Body of pancreas (tissue), 4 donors: ENCODE results near the gene CLEC2B. TPM values are rescaled to one million over a fixed set of nuclear protein-coding genes. Genes with fewer than 3 reads are reported as not detected.

Experiments used
- ATAC-seq: fragments of 150-250 bp; one replicate; pipeline ENCODE4 v1.9.1; 2016
- DNase-seq, 4 donors: peaks; one replicate each; pipeline ENCODE4 v3.0.0-alpha.2; 2019
- H3K27ac ChIP-seq, 4 donors: fragments of 200-600 bp; sonication (generic); 1 replicate in 3 of 4; 2 replicates in 1 of 4; pipeline versions ENCODE4 v1.5.1 to v1.6.1; 2016 to 2019; ENCODE audit warnings: mild to moderate bottlenecking in 1 of 4, mixed read lengths in 1 of 4, moderate library complexity in 1 of 4
- H3K27me3 ChIP-seq, 2 donors: fragments of 200-600 bp; sonication (generic); one replicate each; pipeline ENCODE4 v1.6.0; 2016; ENCODE audit warnings: mild to moderate bottlenecking in 1 of 2
- H3K36me3 ChIP-seq, 2 donors: fragments of 200-600 bp; sonication (generic); replicated peaks in 1 of 2; 2 replicates each; pipeline ENCODE4 v1.5.1; 2016; ENCODE audit warnings: low read depth in 2 of 2; ENCODE audit not compliant: insufficient read depth in 1 of 2
- H3K4me1 ChIP-seq: fragments of 200-600 bp; sonication (generic); one replicate; pipeline ENCODE4 v1.6.0; 2016
- H3K4me3 ChIP-seq, 2 donors: fragments of 200-600 bp; sonication (generic); 1 replicate in 1 of 2; 2 replicates in 1 of 2; pipeline ENCODE4 v1.5.1; 2016 to 2019
- H3K9me3 ChIP-seq, 3 donors: fragments of 200-600 bp; sonication (generic); 1 replicate in 2 of 3; 2 replicates in 1 of 3; pipeline ENCODE4 v1.5.1; 2016
- POLR2A ChIP-seq, 3 donors: fragments of 450-650 bp; IDR thresholded peaks; one replicate each; pipeline ENCODE4 v1.6.1; 2016; ENCODE audit warnings: antibody characterized with exemption in 3 of 3, mild to moderate bottlenecking in 2 of 3
- WGBS, 2 donors: methylation state at CpG; one replicate each; pipeline ENCODE4 v1.1.5; 2017; 5-methylcytosine and 5-hydroxymethylcytosine counted together
- intact Hi-C: fragments of 100-400 bp; cut with DNase I; formaldehyde crosslinking; loops from one replicate; pipeline ENCODE4 v1.15.1; 2023
- total RNA-seq, 2 donors: library from RNA; depleted of rRNA; stranded (reverse); fragments of >200 nt; gene quantifications; one replicate each; pipeline ENCODE4 v1.1.0, GENCODE V29; 2016
- TF ChIP-seq, protein P1 (sequence below), 7 experiments: fragments of 450-650 bp in 4 of 7; fragments of 200-600 bp in 3 of 7; sonication (generic) in 3 of 7; IDR thresholded peaks; one replicate each; pipeline ENCODE4 v1.5.1; 2016 to 2019; ENCODE audit warnings: antibody characterized with exemption in 7 of 7

The CLEC2B gene
- total RNA-seq, 2 donors from 2014 or later = 0.66 to 4.2 TPM

- H3K9me3 ChIP-seq = no peaks in the 10 kb centered on the region
- WGBS, 2 donors = 71% methylated on average over 4 of the region's 4 CpGs
Observed at GRCh38 chr12:9864913-9865675, 4.1 kb downstream of the CLEC2B start.

DNA sequence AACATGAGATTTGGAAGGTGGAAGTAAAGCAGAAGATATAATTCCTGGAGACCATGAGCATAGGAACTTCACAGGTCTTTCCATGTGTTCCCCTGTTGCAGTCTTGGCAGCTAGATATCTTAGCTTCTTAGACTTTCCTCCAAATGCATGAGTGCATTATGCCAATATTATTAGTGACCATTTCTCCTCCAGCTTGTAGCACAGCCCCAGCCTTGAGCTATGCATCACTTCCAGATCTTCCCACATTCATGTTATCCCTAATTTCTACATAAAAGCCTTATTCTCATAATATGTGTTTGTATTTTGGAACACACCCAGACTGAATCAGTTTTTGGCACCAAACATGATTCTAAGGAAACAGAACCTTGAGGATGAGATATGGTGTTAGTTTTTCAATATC is 11.0 kb downstream of the CLEC2B start:
- no peaks in the 10 kb centered on the region for H3K36me3 ChIP-seq
- H3K27me3 ChIP-seq = no peaks in the 10 kb centered on the region
- H3K27ac ChIP-seq = no peak overlapping the region
- H3K4me3 ChIP-seq = no peak overlapping the region
- intact Hi-C loops = no loop called here
- H3K9me3 ChIP-seq = no peaks in the 10 kb centered on the region
- DNase-seq (no peak), ATAC-seq (no peak)
- no peaks in the 10 kb centered on the region for H3K4me1 ChIP-seq
- TF ChIP-seq POLR2A (IDR thresholded peaks at IDR 0.05) = no peak
- TF ChIP-seq, protein P1, sequence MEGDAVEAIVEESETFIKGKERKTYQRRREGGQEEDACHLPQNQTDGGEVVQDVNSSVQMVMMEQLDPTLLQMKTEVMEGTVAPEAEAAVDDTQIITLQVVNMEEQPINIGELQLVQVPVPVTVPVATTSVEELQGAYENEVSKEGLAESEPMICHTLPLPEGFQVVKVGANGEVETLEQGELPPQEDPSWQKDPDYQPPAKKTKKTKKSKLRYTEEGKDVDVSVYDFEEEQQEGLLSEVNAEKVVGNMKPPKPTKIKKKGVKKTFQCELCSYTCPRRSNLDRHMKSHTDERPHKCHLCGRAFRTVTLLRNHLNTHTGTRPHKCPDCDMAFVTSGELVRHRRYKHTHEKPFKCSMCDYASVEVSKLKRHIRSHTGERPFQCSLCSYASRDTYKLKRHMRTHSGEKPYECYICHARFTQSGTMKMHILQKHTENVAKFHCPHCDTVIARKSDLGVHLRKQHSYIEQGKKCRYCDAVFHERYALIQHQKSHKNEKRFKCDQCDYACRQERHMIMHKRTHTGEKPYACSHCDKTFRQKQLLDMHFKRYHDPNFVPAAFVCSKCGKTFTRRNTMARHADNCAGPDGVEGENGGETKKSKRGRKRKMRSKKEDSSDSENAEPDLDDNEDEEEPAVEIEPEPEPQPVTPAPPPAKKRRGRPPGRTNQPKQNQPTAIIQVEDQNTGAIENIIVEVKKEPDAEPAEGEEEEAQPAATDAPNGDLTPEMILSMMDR (IDR thresholded peaks at IDR 0.05) = no peak

More at GRCh38 chr12:9864913-9865675, 4.1 kb downstream of the CLEC2B start:
- no peaks in the 10 kb centered on the region for H3K4me1 ChIP-seq
- no peak overlapping the region for H3K27ac ChIP-seq
- intact Hi-C loops = no loop called here
- no peak overlapping the region for H3K4me3 ChIP-seq
- ATAC-seq (no peak), DNase-seq (no peak)
- H3K36me3 ChIP-seq = no peaks in the 10 kb centered on the region
- H3K27me3 ChIP-seq = no peaks in the 10 kb centered on the region
- no peak for TF ChIP-seq POLR2A (IDR thresholded peaks at IDR 0.05)

- H3K27ac ChIP-seq = no peak overlapping the region
- H3K4me1 ChIP-seq = no peaks in the 10 kb centered on the region
- no peak overlapping the region for H3K4me3 ChIP-seq
- H3K27me3 ChIP-seq = no peaks in the 10 kb centered on the region
- H3K9me3 ChIP-seq = no peaks in the 10 kb centered on the region
- no peaks in the 10 kb centered on the region for H3K36me3 ChIP-seq
- DNase-seq (no peak), ATAC-seq (no peak)
- 36 to 61% methylated on average over 3 of the region's 3 CpGs for WGBS, 2 donors
- TF ChIP-seq, protein P1 (IDR thresholded peaks at IDR 0.05) = no peak
- no peak for TF ChIP-seq POLR2A (IDR thresholded peaks at IDR 0.05)
- intact Hi-C loops = no loop called here
Observed at GRCh38 chr12:9856894-9857293, 12.3 kb downstream of the CLEC2B start.

DNA sequence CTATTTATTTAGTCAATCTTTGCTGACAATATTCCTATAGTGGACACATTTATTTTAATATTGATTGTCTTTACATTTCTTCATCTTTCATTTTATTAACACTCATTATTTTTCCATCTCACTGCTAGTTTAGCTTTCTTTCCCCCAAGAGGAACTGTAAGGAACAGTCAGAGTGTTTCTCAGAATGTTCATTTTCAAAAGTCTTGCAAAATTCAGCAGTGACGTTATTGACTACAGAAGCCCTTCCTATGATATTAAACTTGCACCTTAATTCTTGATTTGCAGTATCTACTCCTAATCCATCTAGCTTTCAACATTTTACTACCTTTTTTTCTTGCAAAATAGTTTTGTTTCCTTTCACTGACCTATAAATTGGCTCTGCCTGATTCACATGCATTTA is 13.0 kb downstream of the CLEC2B start:
- Histone ChIP-seq H3K27ac (no peak overlapping the region), H3K27me3 (no peaks in the 10 kb centered on the region), H3K9me3 (no peaks in the 10 kb centered on the region), H3K36me3 (no peaks in the 10 kb centered on the region), H3K4me1 (no peaks in the 10 kb centered on the region), H3K4me3 (no peak overlapping the region)
- WGBS, 2 donors = 59 to 72% methylated on average over 1 of the region's 1 CpG
- ATAC-seq (no peak), DNase-seq (no peak)
- intact Hi-C loops = no loop called here
- TF ChIP-seq, protein P1 (IDR thresholded peaks at IDR 0.05) = no peak
- no peak for TF ChIP-seq POLR2A (IDR thresholded peaks at IDR 0.05)

DNA sequence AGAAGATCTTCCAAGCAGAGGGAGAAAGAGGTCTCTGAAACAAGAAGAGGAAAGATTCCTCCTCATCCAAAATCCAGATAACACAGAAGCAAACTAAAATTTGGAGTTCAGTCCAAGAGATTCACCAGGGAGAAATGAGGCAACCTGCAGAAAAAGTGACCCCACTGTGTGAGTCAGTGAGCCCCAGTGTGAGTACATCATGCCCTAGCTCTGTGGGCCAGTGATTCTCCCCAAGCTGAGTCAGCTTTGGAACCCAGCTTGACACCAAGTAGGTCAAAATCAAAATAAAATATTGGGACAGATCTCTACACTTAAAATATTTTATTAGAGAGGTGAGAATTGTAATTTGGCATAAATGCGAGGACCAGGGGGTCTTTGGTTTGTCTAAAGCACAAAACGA is 17.2 kb downstream of the CLEC2B start:
- intact Hi-C loops = no loop called here
- Histone ChIP-seq H3K27me3 (no peaks in the 10 kb centered on the region), H3K9me3 (no peaks in the 10 kb centered on the region), H3K27ac (no peak overlapping the region), H3K4me1 (no peaks in the 10 kb centered on the region), H3K4me3 (no peak overlapping the region), H3K36me3 (no peaks in the 10 kb centered on the region)
- DNase-seq (no peak), ATAC-seq (no peak)
- TF ChIP-seq, protein P1 (IDR thresholded peaks at IDR 0.05) = no peak
- TF ChIP-seq POLR2A (IDR thresholded peaks at IDR 0.05) = no peak
- WGBS, 2 donors = 72 to 75% methylated on average over 2 of the region's 2 CpGs
